Activated naive CD4-positive, alpha-beta T cell treated with Interleukin-2 at 50 U/mL for 16 hours (primary cell): Measurements from ENCODE around the gene SPATA16.
"Not testable (repeated sequence)": the region's sequence is repeated elsewhere in the genome, so short reads cannot be mapped to it uniquely, and the experiment has no call there.

Experiments used
- DNase-seq: peaks from one replicate; pipeline ENCODE4 v3.0.0-alpha.2; 2020

SPATA16 gene

DNA sequence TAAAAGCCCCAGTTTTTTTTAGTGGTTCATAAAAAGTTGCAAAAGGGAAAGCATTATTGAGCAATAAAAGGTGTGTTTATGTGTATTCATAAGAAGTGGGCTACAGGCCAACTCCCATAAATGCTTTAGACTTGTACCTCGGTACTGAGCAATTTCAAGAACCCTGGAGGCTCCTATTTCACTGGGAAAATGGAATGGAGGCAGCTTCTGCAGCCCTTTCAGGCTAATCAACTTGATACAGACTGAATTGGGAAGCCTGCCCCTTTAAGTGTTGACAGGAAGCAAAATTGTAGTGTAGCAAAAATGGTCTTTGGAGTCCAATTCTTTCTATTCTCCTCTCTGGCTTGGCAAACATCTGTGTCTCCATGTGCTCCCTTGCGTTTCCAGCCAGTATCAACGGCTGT lies 271.7 kb downstream of the SPATA16 start:
- no peak for DNase-seq

DNA sequence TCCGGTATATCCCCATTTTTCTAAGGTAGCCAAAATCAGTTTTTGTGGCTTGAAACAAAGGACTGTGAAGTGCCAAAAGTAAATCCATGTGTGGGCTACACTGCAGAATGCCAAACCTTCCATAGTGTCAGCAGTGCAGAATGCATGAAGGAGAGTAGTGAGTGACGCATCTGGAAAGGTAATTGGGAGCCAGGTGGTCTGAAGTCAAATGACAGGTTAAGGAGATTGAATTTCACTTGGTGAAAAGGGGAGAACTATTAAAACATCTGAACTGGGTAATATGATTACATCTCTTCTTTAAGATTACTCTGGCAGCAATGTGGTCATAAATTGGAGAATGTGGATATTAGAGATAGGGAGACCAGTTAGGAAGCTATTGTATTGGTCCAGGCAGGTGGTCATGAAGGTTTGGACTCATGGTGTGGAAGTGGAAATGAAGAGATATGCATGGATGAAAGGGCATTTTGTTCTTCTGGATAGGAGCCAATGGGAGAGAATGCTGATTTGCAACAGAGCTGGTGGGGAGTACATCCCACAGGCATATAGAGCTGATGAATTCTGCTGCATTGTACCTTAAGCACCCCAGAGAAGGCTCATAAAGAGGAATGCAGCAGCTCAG lies 272.3 kb downstream of the SPATA16 start:
- DNase-seq, result no peak

DNA sequence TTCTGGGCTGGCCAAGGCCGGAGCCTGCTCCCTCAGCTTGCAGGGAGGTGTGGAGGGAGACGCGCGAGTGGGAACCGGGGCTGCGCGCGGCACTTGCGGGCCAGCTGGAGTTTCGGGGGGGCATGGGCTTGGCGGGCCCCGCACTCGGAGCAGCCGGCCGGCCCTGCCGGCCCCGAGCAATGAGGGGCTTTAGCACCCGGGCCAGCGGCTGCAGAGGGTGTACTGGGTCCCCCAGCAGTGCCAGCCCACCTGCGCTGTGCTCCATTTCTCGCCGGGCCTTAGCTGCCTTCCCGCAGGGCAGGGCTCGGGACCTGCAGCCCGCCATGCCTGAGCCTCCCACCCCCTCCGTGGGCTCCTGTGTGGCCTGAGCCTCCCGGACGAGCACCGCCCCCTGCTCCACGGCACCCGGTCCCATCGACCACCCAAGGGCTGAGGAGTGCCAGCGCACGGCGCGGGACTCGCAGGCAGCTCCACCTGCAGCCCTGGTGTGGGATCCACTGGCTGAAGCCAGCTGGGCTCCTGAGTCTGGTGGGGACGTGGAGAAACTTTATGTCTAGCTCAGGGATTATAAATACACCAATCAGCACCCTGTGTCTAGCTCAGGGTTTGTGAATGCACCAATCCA lies 274.2 kb downstream of the SPATA16 start:
- DNase-seq, result not testable (repeated sequence)

DNA sequence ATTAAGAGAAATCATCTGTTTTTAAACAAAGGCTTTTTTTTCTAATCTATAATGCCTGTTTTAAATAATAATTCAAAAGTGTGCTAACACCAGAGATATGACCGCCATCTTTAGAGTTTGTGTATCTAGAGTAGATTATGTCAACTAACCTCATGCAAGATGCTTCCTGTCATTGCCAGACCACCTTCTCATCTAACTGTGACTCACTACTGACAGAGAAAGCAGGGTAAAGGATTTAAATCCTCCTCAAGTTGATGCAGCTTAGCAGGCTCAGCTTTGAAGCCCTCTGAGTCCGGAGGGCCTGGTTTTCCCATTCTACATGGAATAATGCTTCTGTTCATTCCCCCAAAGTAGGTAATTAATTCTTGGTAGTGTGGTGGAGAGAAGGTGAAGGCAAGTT lies 282.0 kb downstream of the SPATA16 start:
- DNase-seq, result no peak

DNA sequence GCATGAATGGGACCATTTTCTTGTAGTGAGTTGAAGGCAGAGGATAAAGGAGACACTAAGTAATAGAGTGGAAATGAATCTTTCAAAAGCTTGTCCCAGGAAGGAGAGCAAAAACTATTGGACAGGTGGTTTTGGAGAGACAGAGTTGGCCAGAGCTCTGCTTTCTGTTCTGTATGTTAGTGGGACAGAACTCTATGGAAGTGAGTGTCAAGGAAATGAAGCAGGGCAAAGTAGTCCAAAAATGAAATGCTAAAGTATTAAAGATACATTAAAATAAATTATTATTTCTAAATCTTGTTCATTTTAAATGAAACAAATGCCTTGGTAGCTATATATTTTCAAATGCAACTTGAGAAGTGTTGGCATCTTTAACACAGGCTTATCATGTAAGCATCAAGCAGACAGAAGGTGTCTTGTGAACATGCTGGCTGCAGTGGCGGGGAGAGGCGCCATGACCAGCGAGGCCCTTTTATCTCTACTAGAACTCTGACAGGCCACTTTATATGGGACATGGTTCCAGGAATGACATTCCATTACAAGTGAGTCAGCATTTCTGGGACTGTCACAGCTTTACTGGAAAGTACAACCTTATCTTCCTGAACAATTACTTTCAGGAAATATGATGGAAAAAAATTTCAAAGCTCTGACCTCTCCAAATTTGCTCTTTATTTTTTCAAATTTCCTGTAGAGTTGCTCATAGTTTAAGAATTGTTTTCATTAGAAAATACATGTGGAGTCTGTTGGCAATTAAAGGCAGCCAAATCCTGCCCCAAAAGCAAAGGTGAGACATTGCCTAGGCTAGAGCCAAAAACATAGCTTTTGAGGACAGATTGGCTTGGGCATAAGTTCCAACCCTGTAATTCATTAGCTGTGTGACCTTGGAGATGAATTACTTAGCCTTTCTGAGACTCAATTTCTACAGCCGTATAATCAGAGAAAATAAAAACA lies 284.0 kb downstream of the SPATA16 start:
- no peak for DNase-seq

DNA sequence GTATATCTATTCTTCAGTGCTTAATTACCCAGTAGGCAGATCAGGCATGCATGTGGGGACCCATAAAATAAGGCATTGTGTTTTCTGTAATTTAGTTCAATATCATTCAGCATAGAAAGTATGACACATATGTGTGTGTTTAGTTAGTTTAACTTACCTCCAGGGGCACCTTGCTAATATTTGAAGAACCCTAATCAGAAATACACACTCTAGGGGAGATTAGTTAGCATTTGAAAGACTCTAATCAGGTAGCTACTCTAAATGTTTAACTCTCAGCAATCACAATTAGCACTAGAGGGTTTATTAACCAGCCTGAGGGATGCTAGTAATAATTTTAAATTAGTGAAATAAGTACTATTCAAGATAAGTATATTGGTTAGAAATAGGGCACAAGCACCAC lies 286.0 kb downstream of the SPATA16 start:
- DNase-seq, result no peak

DNA sequence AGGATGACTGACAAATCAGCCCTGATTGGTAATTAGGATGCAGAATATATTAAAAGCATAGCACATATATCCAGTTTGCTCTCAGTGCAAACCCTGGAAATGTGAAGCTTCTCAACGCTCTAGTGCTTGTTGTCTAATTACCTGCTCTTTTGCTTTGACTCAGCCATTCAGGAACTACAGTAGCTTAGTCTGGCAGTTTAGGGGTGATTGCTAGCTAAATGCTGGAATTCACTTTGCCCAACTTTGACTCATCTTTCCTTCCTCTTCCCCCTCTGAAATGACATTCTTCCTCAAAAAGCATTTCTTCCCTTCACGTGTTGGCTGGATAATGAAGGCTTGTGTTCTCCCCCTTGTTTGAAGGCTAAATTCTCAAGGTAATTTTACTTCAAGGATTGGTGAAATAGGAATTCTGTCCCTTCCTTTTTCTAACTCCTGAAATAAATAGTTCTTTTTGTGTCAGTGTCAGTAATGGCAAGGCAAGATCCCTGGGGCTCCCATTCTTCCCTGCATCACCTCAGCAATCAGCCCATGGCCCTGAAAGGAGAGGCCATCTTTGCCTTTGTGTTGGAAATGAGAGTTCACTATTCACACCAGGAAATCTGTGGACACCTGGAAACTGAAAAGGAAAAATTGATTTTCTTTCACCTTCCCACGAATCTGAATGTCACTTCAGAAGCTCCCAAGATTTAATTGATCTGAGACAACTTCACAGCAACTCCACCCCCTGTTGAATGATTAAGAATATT lies 286.9 kb downstream of the SPATA16 start:
- no peak for DNase-seq

DNA sequence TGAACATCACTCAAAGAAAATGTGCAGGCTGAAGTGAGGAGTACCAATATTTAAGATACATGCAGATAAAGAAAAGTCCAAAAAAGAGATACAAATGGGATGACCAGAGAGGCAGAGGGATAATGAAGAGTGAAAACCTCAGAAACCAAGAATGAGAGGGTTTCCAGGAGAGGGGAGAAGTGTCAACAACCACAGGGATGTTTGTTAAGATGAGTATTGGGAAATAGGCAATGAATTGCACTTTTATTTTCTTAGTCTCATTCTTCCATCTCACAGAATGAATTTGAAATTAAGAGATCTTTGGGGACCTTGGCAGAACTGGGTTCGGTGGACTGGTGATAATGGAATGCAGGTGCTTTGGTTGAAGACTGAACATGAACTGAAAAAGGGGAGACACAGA lies 288.0 kb downstream of the SPATA16 start:
- DNase-seq, result no peak

DNA sequence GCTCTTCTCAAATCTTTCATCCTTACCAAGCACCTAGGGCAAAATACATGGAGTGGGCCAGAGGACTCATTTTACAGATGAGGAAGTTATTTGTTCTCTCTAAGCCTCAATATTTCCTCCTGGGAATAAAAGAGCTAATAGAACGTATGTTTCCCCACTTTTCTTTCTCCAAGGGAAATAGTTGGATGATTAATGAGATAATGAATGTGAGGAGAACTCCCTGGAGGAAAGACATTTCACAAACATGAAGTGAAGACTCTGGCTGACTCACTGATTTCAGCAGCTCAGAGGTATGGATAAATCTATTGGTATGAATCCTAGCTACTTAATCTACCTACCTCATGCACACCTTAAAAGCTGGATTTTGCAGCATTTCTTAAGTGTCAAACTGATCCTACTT lies 292.1 kb downstream of the SPATA16 start:
- DNase-seq, result no peak

DNA sequence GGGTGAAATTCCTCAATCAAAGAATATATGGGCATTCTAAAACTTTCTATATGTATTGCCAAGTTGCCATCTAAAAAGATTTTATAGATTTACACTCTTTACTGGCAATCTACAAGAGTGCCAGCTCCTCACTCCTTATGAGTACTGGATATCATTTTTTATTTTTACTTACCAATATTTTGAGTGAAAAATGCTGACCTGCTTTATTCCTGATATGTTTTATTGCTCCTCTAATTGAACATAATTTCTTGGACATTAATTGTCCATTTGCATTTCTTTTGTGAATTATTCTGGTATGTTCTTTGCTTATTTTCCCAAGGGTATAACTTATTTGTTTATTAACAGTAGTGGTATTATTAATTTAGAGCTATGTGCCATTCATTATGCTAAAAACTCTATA lies 293.7 kb downstream of the SPATA16 start:
- DNase-seq, result no peak

DNA sequence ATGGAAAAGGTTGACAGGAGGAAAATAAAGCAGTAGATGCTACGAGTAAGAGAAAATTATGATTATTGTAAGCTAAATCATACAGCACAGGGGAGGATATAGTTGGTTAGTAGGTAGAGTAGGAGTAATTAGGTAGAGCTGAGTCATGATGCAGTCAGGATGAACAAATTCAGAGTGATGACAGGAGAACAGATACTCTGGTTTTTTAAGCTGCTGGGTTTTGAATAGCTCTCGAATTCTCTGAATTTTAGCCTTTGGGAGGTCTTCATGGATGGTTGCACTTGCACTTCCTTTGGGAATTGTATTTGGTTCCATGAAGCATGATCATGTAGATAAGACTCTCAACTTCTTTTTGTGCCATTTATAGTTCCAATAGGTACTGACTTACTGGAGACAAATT lies 294.3 kb downstream of the SPATA16 start:
- DNase-seq, result no peak

DNA sequence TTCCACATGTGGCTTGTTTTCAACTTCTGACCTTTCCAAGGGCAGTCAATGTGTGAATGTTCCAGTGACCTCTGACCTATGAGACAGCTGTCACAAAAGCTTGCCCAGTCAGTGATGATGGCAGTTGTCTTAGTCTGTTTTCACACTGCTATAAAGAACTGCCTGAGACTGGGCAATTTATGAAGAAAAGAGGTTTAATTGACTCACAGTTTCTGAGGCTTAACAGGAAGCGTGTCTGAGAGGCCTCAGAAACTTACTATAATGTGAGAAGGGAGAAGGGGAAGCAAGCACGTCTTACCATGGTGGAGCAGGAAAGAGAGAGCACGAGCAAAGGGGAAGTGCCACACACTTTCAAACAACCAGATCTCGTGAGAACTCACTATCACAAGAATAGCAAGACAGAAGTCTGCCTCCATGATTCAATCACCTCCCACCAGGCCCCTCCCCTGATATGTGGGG lies 294.9 kb downstream of the SPATA16 start:
- no peak for DNase-seq

DNA sequence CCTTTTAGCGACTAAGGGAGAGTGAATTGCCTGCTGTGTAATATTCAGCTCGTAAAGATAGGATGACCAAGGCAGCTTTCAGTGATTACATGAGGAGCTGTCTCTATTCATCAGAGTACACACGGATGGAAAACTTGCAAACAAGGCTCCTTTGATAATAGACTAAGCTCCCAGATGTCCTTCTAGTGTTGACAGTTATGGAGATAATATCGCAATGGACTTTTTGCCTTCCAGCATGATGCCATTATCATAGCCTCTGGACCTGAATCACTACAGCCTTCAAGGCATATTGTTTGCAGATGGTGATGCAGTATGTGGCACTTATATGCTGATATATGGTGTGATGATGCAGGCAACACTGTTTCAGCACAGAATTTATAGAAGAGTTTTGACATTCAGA lies 296.6 kb downstream of the SPATA16 start:
- no peak for DNase-seq

DNA sequence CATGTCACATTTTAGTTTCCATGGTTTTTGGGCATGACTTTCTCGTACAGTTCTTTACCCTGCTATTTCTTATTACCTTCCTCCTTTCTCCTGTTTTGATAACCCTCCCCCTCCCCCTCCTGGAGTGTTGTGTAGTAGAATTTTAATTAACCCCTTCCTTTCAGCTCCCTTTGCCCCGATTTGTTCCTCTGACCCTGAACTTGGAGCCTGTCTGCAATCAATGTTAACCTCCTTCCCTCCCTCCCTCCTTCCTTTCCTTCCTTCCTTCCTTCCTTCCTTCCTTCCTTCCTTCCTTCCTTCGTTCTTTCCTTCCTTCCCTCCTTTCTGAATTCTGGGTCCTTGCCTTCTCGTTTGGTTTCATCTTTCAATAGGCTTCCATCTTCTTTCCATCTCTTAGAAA lies 300.1 kb downstream of the SPATA16 start:
- no peak for DNase-seq

DNA sequence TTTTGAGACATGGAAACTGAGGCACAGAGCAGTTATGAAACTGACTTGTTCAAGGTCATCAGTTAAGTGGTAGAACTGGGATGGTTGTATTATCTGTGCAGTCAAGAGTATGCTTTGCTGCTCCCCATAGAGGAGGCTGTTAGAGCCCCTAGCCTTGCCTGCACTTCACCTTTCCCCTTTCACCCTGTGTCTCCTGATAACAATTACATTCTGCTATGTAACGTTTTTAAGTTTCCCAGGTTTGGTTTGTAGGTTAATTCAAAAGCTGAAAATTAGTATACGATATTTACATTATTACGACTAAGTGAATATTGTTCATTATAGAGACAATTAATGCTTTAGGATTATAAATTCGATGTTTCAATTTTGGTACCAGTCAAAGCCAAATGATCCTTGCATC lies 300.6 kb downstream of the SPATA16 start:
- no peak for DNase-seq

DNA sequence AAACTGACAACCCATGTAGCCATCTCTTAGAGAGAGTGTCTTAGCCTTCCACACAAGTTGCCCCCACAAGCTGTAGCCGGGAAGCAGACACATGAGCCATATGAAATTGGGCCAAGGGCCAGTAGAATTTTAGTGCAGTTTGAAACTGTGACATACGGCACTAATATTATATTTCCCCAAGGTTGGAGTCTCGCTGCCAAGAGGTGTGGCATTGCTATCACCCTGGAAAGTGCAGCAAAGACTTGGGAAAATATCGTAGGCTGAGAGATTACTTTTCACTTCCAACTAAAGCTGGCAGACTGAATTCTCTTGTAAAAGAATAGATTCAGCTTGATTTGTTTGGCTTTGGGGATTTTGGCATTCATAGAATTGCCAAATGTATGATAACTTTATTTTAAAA lies 301.4 kb downstream of the SPATA16 start:
- no peak for DNase-seq
